ENCODE data around the gene LRIG2.

GRCh38 chr1:113166473-113166872, 93.5 kb downstream of the LRIG2 start:
- TF ChIP-seq, protein P1, sequence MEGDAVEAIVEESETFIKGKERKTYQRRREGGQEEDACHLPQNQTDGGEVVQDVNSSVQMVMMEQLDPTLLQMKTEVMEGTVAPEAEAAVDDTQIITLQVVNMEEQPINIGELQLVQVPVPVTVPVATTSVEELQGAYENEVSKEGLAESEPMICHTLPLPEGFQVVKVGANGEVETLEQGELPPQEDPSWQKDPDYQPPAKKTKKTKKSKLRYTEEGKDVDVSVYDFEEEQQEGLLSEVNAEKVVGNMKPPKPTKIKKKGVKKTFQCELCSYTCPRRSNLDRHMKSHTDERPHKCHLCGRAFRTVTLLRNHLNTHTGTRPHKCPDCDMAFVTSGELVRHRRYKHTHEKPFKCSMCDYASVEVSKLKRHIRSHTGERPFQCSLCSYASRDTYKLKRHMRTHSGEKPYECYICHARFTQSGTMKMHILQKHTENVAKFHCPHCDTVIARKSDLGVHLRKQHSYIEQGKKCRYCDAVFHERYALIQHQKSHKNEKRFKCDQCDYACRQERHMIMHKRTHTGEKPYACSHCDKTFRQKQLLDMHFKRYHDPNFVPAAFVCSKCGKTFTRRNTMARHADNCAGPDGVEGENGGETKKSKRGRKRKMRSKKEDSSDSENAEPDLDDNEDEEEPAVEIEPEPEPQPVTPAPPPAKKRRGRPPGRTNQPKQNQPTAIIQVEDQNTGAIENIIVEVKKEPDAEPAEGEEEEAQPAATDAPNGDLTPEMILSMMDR (IDR thresholded peaks at IDR 0.05) = no peak
- no peak for TF ChIP-seq POLR2A (IDR thresholded peaks at IDR 0.05)
